H54 (cell line): ENCODE data around the gene ANKRD60.

Experiments used
- DNase-seq: peaks from one replicate; pipeline ENCODE4 v3.0.0; 2011; ENCODE audit warnings: low spot score, mixed read lengths; ENCODE audit not compliant: insufficient read length
- FAIRE-seq: peaks from 3 replicates; lab custom pipeline; 2011; peaks lifted over from hg19 to GRCh38; lab: Jason Lieb, UNC
- POLR2A ChIP-seq: IDR thresholded peaks from 2 replicates; pipeline ENCODE4 v1.6.1; 2011; ENCODE audit warnings: low read depth, mild to moderate bottlenecking, low read length

Gene ANKRD60, protein sequence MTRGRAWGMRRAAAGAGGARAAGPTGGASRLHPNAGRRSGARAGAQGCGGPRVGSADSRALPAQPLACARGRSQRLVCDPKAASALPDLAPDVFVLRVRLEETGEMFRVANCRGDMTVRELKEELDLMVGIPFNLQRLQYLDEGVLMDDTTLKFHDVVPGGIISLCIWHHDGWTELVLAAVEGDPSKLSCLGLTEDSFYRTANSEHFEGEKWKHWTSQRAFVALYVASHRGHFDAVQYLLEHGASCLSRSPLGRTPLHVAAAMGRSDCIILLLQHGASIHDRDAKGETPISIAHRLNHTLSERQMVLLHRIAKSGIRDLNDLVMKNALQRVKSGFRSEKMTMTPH

DNA sequence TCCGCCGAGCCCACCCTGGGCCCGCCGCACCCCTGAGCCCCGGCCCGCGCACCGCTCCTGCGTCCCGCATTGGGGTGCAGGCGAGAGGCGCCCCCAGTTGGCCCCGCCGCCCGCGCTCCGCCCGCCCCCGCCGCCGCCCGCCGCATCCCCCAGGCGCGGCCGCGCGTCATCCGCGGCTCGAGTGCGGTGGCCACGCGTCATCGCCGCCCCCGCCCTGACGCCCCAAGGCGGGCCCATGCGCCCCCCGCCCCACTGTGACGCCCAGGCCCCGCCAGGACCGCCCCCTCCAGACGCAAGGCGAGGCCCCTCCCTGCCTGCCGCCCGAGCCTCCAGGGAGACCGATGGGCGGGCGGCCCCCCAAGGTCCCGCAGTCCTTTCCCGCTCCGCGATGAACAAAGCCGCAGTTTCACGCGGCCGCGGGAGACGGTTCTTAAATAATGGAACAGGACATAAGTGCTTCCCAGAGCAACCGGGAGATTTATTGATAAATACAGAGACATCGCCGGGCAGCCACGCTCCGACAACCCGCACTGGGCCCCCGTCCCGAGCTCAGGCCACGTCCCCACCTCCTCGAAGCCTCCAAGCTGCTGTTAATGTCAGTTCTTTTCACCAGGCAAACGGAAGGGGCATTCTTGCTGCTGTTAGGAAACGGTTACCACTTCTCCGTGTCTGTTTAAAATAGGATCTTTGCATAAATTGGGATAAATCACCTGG, at the start of gene ANKRD60:
ANKRD60 (minus strand) TSS at position 170 of the 714 bp plus-strand sequence; CDS start at position 170, 0 bp downstream.
- FAIRE-seq (no peak), DNase-seq (no peak)

DNA sequence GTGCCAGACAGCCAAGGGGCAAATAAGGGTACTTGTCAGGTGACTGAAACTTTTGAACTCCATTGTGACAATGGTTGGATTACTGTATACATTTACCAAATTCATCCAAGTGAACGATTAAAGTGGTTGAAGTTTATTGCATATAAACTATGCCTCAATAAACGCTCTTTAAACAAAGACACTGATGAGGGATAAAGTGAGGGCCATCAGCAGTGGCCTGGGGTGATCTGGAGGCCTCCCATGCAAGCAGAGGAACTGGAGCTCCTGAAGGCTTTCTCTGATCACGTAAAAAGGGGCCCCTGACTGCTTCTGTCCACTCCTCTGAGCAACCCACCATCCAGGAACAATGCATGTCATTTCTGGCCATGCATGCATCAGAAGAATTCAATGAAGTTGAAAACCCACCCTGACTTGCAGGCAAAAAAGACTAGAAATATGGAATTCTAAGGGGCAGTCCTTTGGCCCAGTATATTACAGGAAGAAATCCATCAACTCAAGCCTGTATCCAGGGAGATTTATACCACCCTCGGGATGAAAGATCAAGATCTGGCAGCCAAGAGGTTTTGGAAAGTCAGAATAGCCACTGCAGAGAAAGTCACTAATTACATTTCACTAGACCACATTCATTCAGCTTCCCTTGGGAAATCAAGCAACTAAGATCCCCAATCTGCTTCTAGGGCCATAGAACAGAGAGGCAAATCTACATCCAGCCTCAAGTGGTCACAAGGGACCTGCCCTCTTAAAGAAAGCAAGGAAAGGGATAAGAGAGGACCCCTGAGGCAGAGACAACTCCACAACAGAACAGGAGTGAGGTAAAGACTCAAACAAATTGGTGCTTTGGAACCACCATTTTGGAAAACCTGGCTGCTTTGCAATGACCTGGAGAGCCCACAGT, 49.4 kb upstream of the ANKRD60 start:
- no peak for DNase-seq
- no peak for FAIRE-seq
- no peak for TF ChIP-seq POLR2A

More for the DNA sequence above, at the start of gene ANKRD60:
- no peak for TF ChIP-seq POLR2A

DNA sequence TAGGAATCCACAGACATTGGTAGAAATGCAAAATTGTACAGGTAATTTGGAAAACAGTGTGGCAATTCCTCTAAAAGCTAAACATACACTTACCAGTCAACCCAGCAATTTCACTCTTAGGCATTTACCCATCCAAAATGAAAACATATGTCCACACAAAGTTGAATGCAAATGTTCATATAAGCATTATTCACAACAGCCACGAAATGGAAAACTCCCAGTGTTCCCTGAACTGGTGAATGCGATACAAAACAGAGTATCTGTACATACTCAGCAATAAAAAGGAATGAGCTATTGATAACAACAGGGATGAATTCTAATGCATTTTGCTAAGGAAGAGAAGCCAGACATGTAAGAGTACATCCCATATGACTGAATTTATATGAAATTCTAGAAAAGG, 48.7 kb upstream of the ANKRD60 start:
- no peak for DNase-seq
- no peak for TF ChIP-seq POLR2A
- FAIRE-seq: no peak

DNA sequence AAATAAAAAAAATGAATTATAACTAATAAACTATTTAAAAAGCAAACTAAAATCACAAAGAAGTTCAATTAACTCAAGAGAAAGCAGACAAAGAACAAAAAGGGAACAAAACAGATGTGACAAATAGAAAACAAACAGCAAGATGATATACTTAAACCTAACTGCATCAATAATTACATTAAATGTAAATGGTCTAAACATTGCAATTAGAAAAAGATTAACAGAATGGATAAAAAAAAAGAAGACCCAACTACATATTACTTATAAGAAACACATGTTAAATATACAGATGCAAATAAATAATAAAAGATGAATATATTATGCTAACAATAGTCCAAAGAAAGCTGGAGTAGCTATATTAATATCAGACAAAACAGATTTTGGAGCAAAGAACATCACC, 45.9 kb upstream of the ANKRD60 start:
- DNase-seq (no peak), FAIRE-seq (no peak)
- TF ChIP-seq POLR2A: no peak

DNA sequence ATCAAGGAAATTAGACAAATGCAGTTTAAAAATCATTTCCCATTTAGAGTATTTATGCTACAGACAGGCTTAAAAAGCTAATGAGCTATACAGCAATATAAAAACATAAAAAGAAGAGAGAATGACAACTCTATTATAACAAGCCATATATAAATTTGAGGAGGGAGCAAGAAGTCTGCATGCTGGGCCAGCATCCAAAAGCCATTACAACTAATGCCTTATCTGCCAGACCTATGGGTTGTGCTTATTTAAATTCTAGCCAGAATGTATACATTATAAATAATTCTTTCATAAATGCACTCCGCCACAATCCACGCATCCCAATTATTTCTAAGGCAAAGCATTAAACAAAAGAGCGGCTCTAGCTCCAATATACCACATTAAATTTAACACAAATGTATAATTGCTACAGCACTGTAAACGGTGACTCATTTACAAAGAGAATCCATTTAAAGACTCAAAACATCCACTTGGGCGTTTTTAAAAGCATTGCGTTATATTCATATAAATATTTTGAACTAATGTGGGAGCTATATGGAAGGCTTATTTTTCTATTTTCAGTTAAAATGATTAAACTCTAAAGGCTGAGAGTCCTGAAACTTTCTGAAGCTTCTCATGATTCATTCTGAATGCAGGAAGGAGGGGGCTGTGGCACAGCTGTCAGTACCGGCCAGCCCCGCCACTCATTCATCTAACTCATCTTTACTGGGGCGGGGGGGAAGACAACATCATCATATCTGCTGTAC, 43.3 kb upstream of the ANKRD60 start:
- no peak for TF ChIP-seq POLR2A
- DNase-seq (no peak), FAIRE-seq (no peak)

DNA sequence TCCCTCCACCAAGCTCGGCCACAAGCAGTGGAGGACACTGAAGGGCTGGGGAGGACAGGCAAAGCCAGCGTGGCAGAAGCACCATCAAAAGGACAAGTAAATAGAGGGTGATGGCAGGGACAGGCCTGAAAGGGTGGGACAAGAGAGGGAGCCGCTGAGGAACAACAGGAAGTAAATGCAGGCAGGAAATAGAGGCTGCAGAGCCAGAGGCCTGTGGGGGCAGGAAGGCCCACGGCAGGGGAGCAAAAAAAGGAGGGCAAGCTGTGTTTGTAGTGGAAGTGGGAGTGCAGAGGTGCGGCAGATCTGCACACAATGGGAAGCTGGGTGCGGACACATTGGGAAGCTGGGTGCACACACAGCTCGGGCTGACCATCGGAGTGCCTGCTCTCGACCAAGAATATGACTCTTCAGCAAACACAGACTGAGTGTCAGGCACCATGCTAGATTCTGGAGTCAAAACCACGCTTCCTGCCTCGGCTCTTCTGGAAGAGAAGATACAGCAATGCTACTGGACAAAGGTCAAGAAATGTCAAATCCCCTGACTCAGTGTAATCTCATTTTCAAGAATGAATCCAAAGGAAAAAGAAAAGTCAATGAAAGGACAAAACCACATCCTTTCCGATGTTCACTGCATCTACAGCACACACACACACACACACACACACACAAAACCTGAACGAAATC, 40.6 kb upstream of the ANKRD60 start:
- no peak for DNase-seq
- TF ChIP-seq POLR2A: no peak
- no peak for FAIRE-seq

DNA sequence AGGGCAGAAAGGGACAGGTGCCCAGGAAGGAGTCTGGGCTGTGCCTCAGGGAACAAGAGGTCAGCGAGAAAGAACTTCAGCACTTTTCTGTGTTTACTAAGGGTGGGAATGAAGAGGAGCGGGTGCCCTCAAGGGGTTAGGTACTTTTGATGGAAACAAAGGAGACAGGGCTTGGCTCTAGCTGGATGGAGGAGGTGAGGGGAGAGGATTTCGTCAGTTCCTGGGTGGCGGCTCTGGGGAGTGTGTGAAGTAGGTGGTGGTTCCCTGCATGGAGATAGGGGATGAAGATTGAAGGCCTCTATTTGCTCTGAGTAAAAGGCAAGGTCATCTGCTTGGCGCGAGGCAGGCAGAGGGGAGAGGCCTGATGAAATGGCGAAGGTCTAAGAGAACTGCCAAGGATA, 40.0 kb upstream of the ANKRD60 start:
- no peak for FAIRE-seq
- no peak for DNase-seq
- TF ChIP-seq POLR2A: no peak

DNA sequence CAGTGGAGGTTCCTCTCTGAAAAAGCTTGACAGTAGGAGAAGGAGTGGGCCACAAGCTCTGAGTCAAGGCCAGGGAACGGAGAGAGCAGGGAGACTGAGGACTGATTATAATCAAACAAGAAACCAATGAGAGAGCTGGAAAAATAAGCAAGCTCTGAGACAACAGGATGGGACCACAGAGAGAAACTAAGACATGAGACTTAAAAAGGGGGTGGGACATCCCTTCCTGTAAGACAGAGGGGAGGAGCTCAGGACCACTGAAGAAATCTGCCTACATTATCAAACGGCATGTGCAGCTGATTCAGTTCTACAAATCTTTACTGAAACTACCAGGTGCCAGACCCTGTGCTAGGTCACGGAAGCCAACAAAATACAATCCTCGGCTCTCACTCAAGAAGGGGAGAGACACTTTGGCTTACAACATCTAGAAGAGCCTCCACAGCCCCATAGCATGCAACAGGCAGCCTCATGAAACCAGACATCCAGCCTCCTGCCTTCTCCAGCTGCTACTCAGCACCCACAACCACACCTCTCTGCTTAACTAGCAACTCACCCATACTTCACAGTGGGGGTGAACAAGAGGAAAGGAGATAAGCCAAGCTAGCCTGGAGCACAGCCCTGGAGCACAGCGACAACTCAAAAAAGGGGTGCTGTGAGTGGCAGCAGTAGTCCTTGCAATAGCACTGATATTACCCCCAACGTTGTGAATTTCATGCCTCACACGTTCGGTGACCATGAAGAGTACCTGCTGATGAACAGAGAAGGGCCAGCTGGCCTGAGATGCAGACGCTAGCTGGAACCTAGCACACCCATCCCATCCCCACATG, 39.1 kb upstream of the ANKRD60 start:
- FAIRE-seq: no peak
- TF ChIP-seq POLR2A: no peak
- DNase-seq: no peak

DNA sequence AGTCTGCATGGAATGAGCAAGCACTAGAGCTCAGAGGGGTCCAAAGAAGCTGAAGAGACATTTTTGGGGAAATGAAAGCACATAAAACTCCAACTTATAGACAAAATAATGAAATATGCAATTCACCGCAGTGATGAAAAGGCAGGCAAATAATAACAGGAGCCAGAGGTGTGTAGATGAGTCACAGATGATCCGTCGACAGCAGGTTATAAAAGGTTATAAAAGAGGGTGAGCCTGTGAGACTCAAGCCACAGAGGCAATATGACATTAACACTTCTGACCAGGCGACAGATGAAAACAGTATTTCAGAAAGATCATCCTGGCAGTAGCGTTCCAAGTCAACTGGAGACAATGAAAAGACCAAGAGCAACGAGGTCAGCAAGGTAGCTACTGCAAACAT, 35.8 kb upstream of the ANKRD60 start:
- DNase-seq: no peak
- TF ChIP-seq POLR2A: no peak
- FAIRE-seq: no peak

DNA sequence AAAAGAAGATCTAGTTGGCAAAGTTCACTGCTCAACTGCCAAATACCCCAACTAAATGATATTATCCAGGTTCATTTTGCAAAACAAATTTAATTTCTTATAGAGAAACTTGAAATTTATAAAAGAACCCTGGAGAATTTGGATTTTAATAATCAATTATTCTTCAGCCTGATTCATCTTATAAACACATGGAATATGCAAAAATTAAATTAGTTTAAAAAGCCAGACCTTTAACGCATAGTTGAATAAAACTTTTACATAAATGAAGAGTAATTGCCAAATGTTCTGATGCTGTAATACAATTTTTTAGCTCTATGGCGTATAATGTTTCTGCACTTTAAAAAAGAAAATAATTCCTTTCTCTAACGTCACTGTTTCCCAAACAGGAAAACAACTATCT, 33.2 kb upstream of the ANKRD60 start:
- TF ChIP-seq POLR2A: no peak
- DNase-seq (no peak), FAIRE-seq (no peak)

DNA sequence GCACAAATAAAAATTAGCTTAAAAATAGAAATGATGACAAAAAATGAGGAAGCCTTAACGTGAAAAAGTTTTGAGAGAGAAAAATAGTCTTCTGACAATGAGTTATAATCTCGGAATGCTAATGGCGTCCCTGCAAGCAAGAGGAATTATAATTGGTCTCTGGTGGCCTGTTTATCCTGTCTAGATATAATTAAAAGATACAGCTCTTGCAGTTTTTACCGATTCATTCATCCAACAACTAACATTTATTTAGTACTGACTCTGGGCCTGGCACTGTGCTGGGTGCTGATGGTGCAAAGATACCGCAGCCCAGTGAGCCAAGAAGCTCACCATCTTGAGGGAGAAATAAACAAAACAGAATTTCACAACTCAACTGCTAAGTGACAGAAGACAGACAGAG, 31.6 kb upstream of the ANKRD60 start:
- TF ChIP-seq POLR2A: no peak
- no peak for FAIRE-seq
- DNase-seq: no peak

DNA sequence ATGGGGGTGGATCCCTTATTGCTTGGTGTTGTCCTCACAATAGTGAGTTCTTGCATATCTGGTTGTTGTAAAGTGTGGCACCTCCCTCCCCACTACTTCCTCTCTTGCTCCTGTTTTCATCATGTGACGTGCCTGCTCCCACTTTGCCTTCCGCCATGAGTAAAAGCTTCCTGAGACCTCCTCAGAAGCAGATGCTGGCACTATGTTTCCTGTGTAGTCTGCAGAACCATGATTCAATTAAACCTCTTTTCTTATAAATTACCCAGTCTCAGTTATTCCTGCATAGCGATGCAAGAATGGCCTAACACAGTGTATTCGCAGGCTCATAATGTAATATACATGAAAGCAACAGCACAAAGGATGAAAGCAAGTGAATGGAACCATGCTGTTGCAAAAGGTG, 28.4 kb upstream of the ANKRD60 start:
- DNase-seq (no peak), FAIRE-seq (no peak)
- TF ChIP-seq POLR2A: no peak
